ENCODE results near the gene RUSC1.
"Not testable (repeated sequence)": the region's sequence is repeated elsewhere in the genome, so short reads cannot be mapped to it uniquely, and the experiment has no call there.

RUSC1 gene, protein sequence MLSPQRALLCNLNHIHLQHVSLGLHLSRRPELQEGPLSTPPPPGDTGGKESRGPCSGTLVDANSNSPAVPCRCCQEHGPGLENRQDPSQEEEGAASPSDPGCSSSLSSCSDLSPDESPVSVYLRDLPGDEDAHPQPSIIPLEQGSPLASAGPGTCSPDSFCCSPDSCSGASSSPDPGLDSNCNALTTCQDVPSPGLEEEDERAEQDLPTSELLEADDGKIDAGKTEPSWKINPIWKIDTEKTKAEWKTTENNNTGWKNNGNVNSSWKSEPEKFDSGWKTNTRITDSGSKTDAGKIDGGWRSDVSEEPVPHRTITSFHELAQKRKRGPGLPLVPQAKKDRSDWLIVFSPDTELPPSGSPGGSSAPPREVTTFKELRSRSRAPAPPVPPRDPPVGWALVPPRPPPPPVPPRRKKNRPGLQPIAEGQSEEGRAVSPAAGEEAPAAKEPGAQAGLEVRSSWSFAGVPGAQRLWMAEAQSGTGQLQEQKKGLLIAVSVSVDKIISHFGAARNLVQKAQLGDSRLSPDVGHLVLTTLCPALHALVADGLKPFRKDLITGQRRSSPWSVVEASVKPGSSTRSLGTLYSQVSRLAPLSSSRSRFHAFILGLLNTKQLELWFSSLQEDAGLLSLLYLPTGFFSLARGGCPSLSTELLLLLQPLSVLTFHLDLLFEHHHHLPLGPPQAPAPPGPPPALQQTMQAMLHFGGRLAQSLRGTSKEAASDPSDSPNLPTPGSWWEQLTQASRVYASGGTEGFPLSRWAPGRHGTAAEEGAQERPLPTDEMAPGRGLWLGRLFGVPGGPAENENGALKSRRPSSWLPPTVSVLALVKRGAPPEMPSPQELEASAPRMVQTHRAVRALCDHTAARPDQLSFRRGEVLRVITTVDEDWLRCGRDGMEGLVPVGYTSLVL

DNA sequence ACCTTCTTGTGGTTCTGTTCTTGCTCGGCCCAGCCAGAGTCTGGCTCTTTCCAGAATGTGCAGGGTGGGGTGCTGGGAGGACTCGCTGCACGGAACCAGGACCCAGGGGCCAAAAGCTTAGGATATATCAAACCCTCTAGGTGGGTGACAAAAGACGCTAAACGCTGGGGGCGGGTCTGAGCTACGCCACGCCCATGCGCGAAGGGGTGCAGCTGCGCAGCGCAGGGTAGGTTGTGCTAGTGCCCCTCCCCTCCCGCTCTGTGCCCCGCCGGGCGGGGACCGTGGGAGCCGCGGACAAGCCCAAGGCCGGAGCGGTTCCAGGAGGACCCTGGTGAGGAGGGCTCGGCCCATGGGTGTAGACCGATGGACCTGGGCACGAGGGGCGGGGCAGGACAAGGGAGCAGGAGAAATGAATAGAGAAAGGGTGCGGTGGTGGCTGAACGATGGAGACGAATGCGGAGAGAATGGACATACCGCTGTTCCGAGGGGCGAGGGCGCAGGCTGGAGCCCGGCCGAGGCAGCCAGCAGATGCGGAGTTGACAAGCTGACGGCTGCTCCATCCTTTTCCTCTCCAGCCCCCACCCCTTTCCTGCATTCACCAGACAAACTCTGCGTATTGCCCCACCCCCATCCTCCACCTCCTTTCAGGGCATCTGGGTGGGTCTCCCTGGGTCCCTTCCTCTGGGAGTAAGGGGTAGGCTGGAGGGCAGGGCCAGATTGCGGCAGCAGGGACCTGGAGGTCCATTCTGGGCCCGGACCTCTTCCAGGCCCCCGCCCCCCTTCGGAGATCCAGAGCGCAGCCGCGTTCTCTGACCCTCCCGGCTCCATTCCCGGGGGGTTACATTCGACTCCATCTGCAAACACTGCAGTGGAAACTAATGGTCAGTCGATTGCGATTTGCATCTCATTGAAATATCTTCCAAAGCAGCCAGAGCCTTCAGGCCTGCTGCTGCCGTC lies at the start of gene RUSC1:
Gene RUSC1, plus strand, starts transcription at position 234 of the 957 bp plus-strand sequence. CDS start 880 bp downstream, outside the sequence.
- peak; percentile 58 for DNase-seq (ENCODE audit: low read depth)

DNA sequence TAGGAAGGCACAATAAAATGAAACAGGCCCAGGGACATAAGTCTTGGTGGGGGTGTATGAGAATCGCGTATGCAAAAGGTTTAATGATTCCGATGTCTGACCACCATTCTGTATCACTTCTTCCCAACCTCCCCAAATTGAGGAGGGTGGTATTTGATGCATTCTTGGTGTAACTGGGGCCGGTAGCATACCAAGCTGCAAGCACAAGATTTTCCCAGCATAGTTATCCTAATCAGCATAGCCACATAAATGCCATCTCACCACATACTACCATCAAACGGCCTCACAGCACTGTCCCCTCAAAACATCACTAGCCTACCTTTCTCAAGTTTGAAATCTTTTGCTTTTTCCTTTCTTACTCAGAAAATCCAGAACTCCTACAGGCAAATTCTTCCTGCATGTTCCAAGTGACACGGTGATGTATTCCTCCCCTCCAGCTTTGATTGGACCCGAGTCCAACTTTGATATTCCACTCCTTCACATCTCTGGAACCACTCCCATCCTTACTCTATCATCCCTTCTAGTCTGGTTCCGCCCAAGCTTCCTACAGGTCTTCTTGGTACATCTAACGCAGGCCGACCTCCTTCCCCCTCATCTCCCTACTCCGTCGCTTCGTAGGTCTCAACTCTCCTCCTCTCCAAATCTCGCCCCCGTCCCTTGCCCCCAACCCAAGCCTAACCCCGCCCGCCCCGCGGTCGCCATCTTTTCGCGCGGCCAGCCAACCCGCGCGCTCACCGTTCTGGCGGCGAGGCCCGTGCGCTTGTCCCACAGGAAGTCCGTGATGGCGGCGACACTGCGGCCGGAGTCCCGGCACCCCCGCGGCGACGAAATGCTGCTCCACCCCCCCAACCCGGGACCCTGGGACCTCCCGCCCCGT lies 48.0 kb upstream of the RUSC1 start:
- DNase-seq (ENCODE audit: low read depth), result no peak

DNA sequence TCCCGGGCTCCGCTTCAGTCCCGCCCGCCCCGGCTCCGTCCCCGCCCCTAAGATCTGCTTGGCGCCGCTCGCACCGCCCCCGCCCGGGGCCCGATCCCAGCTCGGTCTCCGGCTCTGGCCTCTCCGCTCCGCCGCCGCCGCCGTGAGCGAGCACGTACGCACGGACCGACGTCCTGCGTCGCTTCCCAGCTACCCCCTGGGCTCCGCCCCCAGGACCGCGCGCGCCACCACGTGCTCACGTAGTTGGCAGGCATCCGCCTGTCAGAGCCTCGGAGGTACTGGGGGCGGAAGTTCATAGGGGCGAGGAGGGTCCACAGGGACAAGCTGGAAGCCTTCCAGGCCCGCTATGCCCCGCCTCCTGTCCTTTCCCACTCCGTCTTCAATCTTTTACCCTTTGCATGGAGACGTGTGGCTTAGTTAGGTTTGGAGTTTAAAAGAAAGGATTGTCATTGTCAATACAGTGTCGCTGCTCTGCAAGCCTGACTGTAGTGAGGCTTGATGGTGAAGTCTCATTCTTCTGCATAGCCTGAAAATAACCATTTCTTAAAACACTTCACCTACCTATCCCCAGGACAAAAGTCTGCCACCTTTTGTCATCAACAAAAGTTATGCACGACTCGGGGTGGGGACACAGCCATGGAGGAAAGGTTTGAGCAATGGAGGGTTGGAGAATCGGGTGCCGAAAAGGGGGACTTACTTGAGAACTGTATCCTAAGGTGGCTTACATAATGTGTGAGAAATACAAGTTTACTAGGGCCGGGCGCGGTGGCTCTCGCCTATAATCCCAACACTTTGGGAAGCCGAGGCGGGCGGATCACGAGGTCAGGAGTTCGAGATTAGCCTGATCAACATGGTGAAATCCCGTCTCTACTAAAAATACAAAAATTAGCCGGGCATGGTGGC lies 47.1 kb upstream of the RUSC1 start, which contains the start of gene CLK2:
Gene CLK2, minus strand, starts transcription at position 162 of the 903 bp plus-strand sequence. CDS start 2,527 bp downstream, outside the sequence.
- peak; percentile 95 for DNase-seq (ENCODE audit: low read depth)

DNA sequence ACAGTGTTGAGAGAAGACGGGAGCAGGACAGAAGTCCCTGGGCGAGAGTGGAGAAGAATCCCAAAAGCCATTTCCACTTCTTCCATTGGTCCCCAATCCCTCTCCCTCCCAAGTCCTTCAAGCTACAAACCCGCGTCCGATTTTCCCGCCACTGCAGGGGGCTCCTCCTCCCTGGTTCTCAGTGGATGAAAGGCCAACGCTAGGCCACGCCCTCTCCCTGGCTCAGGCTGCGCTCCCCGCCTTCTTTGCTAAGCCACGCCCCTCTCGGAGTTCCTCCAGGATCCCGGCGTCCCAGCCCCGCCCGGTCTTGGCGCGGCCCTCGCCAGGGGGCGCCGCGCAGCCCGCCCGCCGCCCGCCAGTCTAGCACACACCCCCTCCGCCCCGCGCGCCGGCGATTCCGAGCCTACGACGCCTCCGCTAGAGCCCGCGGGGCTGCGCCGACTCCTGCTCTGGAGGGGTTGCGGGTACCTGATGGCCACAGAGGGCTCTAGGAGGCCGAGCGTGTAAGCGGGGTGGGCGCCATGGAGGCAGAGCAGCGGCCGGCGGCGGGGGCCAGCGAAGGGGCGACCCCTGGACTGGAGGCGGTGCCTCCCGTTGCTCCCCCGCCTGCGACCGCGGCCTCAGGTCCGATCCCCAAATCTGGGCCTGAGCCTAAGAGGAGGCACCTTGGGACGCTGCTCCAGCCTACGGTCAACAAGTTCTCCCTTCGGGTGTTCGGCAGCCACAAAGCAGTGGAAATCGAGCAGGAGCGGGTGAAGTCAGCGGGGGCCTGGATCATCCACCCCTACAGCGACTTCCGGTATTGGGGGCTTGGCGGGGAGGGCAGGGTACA lies 43.4 kb upstream of the RUSC1 start, which contains the start of gene HCN3:
Gene HCN3, plus strand, starts transcription at position 394 of the 832 bp plus-strand sequence. Its CDS starts 128 bp downstream, at position 522.
- DNase-seq (ENCODE audit: low read depth), result peak; percentile 95

DNA sequence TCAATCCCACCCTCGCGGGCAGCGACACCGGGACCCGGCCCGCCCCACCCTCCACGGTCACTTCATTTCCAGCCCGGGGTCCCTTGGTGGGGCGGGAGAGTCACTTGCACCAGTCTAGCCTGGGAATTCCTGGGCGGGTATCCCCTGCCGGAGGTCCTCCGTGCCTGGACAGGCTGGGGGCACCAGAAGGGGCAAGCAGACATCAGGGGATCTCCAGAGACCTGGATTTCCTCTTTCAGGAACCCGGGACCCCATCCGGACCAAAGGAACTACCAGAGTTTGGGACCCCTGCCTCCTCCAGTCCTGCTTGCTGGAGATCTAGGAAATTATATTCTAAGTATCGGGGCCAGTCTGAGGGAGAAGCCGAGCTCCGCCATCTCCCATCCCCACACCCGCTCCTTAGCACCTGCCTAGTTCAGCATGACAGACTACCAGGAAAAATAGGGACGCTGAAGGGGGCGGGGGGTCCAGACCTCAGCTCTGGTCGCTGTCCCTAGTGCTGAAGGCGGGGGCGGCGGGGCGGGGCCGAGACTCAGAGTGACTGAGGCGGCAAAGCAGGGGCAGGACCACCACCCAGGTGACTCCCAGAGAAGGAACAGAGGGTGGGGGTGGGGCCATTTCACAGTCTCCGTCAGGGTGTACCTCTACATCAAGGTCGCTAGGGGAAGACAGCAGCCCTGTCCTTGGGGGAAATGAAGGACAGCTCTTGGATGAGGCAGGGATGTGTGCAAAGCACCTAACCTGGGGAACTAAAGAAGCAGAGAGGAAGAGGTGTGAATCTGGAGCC lies 42.6 kb upstream of the RUSC1 start:
- peak; percentile 51 for DNase-seq (ENCODE audit: low read depth)

DNA sequence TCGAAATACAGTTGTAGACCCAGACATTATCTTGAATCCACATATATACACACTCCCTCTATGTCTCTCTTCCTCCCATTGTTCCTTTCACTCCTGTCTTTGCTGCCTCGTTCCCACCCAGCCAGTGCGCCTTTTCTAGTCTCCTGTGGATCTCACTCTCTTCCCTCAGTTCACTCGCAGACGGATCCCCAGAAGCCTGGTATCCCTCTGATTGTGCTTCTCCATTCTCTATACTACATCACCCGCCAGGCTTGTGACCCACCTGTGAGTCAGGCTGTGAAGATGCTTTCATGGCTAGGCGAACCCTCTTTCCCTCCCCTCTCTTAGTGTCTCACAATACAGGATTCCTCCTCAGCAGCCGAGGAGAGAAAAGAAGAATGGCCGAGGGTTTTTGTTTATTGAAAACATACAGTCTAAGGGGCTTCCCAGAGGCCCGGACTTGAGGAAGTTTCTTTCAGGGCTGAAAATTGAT lies 42.0 kb upstream of the RUSC1 start:
- DNase-seq (ENCODE audit: low read depth), result no peak

DNA sequence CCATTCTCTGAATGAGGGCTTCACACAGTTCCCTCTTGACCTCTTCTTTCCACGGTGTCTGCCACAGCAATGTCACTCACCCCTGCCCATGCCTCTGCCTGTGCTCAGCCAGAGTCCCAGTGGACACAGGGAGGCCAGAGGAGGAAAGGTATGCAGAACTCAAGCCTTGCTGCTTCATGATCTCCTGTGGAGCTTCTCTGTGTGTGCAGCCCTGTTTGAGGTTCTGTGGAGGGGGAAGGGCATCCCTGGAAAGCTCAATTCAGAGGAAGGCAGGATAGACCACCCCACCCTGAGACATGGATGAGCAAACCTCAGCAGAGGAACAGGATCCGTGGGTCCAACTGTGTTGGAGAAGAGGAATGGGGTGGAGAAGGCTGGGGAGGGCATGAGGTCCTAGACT lies 41.4 kb upstream of the RUSC1 start:
- DNase-seq (ENCODE audit: low read depth), result no peak

DNA sequence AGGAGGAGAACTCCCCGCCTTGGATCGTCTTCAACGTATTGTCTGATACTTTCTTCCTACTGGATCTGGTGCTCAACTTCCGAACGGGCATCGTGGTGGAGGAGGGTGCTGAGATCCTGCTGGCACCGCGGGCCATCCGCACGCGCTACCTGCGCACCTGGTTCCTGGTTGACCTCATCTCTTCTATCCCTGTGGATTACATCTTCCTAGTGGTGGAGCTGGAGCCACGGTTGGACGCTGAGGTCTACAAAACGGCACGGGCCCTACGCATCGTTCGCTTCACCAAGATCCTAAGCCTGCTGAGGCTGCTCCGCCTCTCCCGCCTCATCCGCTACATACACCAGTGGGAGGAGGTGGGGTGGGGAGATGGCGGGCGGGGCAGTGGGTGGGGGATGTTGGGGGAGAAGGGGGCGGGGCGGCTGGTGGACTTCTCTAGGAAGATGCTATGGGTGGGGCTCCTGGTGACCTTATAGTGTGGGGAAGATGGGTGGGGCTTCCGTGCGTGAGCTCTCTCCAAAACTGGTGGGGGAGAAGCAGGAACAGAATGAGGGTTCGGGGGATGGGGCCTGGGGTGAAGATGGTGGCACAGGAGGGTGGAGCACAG lies 38.1 kb upstream of the RUSC1 start:
- DNase-seq (ENCODE audit: low read depth), result no peak

DNA sequence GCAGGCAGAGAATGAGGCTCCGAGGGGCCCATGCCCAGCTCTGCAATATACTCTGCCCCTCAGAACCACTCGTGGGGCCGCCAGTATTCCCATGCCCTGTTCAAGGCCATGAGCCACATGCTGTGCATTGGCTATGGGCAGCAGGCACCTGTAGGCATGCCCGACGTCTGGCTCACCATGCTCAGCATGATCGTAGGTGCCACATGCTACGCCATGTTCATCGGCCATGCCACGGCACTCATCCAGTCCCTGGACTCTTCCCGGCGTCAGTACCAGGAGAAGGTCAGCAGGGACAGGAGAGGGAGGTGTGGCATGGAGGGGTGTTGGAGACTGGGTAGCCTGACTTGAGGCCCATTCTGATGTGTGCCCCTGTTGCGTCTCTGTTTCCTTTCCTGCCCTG lies 36.2 kb upstream of the RUSC1 start:
- no peak for DNase-seq (ENCODE audit: low read depth)

DNA sequence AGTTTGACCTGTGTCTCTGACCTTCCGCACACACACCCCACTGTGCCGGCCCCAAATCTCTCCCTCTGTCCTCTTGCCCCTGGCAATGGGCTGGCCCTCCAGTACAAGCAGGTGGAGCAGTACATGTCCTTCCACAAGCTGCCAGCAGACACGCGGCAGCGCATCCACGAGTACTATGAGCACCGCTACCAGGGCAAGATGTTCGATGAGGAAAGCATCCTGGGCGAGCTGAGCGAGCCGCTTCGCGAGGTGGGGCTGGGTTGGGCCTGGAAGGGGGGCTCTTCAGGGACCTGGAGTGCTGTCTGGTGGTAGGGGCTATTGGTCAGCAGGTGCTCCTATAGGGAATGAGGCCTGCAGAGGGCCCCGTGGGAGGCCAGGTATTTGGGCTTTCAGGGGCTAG lies 35.6 kb upstream of the RUSC1 start:
- no peak for DNase-seq (ENCODE audit: low read depth)

DNA sequence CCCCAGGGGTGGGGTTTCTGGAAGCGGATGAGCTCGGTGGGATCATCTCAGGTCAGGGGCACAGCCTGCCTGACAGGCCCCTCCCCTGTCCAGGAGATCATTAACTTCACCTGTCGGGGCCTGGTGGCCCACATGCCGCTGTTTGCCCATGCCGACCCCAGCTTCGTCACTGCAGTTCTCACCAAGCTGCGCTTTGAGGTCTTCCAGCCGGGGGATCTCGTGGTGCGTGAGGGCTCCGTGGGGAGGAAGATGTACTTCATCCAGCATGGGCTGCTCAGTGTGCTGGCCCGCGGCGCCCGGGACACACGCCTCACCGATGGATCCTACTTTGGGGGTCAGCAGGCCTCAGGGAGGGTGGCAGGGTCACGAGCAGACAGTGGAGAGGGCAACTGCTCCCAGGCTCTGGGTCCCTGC lies 35.1 kb upstream of the RUSC1 start:
- DNase-seq (ENCODE audit: low read depth), result no peak

DNA sequence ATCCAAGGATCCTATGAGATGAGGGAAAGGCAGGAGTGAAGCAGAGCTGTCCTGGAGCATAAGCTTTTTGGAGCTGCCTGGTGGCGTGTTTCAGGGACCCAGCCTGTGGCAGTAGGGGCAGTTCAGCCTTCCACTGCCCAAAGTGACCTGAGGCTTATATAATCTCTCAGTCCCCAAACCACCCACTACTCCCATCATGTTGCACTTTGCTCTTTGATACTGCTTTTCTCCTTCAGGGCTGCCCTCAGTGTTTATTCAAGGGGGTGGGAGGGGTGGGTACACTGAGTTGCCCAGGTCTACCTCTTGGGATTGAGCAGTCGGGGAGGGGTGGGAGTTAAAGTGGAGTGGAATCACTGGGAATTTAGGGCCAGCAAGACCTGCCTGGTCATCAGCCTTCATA lies 34.1 kb upstream of the RUSC1 start:
- DNase-seq (ENCODE audit: low read depth), result no peak

DNA sequence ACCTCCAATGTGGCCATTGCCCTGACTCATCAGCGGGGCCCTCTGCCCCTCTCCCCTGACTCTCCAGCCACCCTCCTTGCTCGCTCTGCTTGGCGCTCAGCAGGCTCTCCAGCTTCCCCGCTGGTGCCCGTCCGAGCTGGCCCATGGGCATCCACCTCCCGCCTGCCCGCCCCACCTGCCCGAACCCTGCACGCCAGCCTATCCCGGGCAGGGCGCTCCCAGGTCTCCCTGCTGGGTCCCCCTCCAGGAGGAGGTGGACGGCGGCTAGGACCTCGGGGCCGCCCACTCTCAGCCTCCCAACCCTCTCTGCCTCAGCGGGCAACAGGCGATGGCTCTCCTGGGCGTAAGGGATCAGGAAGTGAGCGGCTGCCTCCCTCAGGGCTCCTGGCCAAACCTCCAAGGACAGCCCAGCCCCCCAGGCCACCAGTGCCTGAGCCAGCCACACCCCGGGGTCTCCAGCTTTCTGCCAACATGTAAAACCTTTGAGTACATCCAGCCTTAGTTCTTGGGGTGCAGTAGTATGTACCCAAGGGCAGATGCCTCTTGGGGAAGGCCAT lies 32.6 kb upstream of the RUSC1 start:
- no peak for DNase-seq (ENCODE audit: low read depth)

DNA sequence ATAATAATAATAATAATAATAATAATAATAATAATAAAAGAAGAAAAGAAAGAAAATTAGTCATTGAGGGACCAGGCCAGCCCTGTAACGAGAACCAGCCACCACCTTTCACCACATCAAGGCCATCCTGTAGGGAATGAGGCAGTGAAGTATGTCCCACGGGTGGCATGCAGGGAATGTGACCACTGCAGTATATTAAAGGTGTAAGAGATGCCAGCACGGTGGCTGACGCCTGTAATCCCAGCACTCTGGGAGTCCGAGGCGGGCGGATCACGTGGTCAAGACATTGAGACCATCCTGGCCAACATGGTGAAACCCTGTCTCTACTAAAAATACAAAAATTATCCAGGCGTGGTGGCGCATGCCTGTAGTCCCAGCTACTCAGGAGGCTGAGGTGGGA lies 29.7 kb upstream of the RUSC1 start:
- not testable (repeated sequence) for DNase-seq (ENCODE audit: low read depth)

DNA sequence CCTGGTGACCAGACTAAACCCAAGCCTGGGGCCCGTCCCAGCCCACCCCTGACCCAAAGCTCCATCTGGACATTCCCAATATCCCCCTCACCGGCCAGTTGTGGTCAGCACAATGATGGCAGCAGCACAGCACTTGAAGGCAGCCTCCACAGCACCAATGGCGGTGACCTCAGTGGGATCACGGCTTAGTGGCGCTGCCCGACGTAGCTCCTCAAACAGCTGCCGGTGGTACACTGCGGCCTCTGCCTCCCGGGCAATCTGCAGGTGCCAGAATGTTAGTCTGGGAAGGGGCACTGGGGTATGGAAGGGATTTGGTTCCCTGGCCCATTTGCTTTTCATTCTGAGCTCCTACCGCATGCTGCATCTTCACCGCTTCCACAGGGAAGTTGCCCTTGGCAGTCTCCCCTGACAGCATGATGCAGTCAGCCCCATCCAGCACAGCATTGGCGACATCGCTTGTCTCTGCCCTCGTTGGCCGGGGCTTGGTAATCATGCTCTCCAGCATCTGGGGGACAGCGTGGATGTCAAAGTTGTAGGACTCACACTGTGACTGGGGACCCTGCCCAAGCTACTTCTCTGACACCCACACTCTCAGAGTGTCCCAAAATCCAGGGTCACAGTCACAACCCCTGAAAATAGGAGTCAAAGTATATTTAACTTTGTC lies 27.5 kb upstream of the RUSC1 start:
- no peak for DNase-seq (ENCODE audit: low read depth)

DNA sequence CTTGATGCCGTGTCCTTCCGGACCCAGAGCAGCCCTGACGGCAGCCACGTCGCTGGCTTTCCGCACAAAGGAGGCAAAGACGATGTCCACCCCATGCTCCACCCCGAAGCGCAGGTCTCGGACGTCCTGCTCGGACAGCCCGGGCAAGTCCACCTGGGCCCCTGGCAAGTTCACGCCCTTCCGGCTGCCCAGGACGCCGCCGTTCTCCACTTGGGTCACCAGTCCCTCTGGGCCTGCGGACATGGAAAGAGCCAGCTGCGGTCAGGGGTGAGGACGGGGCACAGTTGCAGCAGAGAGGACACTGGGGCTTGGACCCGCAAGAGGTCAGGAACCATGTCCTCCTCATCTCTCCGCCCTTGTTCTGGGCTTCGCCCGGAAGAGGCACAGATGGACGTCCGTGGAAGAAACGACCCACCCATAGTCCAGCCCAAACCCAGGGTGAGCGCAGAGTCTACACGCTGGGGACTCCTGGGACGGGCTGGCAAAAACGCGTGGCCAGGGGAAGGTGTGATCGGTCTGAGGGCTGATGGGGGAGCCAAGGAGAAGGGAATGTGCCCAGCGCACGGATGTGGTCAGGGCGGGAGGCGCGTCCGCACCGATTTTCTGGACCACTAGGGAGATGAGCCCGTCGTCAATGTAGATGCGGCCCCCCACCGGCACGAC lies 26.0 kb upstream of the RUSC1 start:
- no peak for DNase-seq (ENCODE audit: low read depth)

Measured in activated T-cell treated with anti-CD3 and anti-CD28 coated beads for 24 hours (primary cell).